Measurements from ENCODE around the gene PLXND1. TPM values are rescaled to one million over a fixed set of nuclear protein-coding genes. Genes with fewer than 3 reads are reported as not detected.

Gene PLXND1
- polyA plus RNA-seq, 1 donor from 2014 or later, result 0.05 TPM

- H3K4me3 ChIP-seq (ENCODE audit: low read length), result no peak overlapping the region
- no peak overlapping the region for H2AFZ ChIP-seq (ENCODE audit: low read depth, low read length)
- no peaks in the 10 kb centered on the region for H4K20me1 ChIP-seq (ENCODE audit: insufficient read depth)
- no peak overlapping the region for H3K27ac ChIP-seq (ENCODE audit: low read length)
- no peak overlapping the region for H3K4me2 ChIP-seq (ENCODE audit: low read length)
- H3K27me3 ChIP-seq (ENCODE audit: insufficient read depth, low read depth, low read length), result no peaks in the 10 kb centered on the region
- H3K79me2 ChIP-seq (replicated peaks; ENCODE audit: insufficient read depth, low read length), result no peaks in the 10 kb centered on the region
- no peaks in the 10 kb centered on the region for H3K9me2 ChIP-seq (ENCODE audit: insufficient read depth, low read length)
- H3K9me3 ChIP-seq (ENCODE audit: low read length), result peaks cover 3% of the 10 kb centered on the region
- TF ChIP-seq RAD21 (conservative IDR thresholded peaks at IDR 0.05), result no peak
- no peak for TF ChIP-seq EP300 (conservative IDR thresholded peaks at IDR 0.05; ENCODE audit: poor library complexity, severe bottlenecking)
- no peak for TF ChIP-seq REST (IDR thresholded peaks at IDR 0.05; ENCODE audit: borderline replicate concordance)
- no peak for TF ChIP-seq EZH2 (IDR thresholded peaks at IDR 0.05; ENCODE audit: borderline replicate concordance, insufficient read depth, low read length, poor library complexity, severe bottlenecking)
- TF ChIP-seq TAF1 (IDR thresholded peaks at IDR 0.05; ENCODE audit: low read depth), result no peak
- no peak for TF ChIP-seq SMC3 (conservative IDR thresholded peaks at IDR 0.05; ENCODE audit: poor library complexity)
- TF ChIP-seq MXI1 (conservative IDR thresholded peaks at IDR 0.05; ENCODE audit: poor library complexity, severe bottlenecking), result no peak
- TF ChIP-seq, protein P1, sequence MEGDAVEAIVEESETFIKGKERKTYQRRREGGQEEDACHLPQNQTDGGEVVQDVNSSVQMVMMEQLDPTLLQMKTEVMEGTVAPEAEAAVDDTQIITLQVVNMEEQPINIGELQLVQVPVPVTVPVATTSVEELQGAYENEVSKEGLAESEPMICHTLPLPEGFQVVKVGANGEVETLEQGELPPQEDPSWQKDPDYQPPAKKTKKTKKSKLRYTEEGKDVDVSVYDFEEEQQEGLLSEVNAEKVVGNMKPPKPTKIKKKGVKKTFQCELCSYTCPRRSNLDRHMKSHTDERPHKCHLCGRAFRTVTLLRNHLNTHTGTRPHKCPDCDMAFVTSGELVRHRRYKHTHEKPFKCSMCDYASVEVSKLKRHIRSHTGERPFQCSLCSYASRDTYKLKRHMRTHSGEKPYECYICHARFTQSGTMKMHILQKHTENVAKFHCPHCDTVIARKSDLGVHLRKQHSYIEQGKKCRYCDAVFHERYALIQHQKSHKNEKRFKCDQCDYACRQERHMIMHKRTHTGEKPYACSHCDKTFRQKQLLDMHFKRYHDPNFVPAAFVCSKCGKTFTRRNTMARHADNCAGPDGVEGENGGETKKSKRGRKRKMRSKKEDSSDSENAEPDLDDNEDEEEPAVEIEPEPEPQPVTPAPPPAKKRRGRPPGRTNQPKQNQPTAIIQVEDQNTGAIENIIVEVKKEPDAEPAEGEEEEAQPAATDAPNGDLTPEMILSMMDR (IDR thresholded peaks at IDR 0.05; ENCODE audit: poor library complexity, severe bottlenecking), result no peak
- no peak for TF ChIP-seq POLR2AphosphoS5 (IDR thresholded peaks at IDR 0.05)
- H3F3A ChIP-seq (ENCODE audit: insufficient read depth, low read length, poor library complexity, severe bottlenecking), result no peaks in the 10 kb centered on the region
- H3K36me3 ChIP-seq (ENCODE audit: insufficient read depth, low read length), result no peaks in the 10 kb centered on the region
- no peak overlapping the region for H3K9ac ChIP-seq (ENCODE audit: low read length)
Observed at GRCh38 chr3:129632977-129633376, 26.5 kb upstream of the PLXND1 start.

DNA sequence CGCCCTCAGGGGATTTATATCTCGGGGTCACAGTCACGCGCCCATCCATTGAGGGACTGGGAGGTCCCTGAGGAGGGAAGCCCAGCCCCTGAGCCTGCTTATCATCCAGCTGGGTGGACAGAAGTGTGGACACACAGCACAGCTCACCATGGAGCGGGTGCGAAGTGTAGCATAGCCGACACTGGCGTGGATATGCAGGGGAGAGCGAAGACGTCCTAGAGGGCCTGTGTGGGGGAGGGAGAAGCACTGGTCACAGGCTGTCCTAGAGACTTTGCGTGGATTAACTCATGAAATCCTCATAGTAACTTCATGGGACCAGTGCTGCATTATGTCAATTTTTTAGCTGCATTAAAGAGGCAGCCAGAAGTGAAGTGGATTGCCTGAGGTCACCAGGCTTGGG, 26.1 kb upstream of the PLXND1 start:
- TF ChIP-seq POLR2AphosphoS5 (IDR thresholded peaks at IDR 0.05), result no peak
- TF ChIP-seq EP300 (conservative IDR thresholded peaks at IDR 0.05; ENCODE audit: poor library complexity, severe bottlenecking), result no peak
- no peak for TF ChIP-seq MXI1 (conservative IDR thresholded peaks at IDR 0.05; ENCODE audit: poor library complexity, severe bottlenecking)
- TF ChIP-seq RAD21 (conservative IDR thresholded peaks at IDR 0.05), result no peak
- no peak for TF ChIP-seq SMC3 (conservative IDR thresholded peaks at IDR 0.05; ENCODE audit: poor library complexity)
- TF ChIP-seq, protein P1 (IDR thresholded peaks at IDR 0.05; ENCODE audit: poor library complexity, severe bottlenecking), result no peak
- TF ChIP-seq REST (IDR thresholded peaks at IDR 0.05; ENCODE audit: borderline replicate concordance), result no peak
- TF ChIP-seq EZH2 (IDR thresholded peaks at IDR 0.05; ENCODE audit: borderline replicate concordance, insufficient read depth, low read length, poor library complexity, severe bottlenecking), result no peak
- TF ChIP-seq TAF1 (IDR thresholded peaks at IDR 0.05; ENCODE audit: low read depth), result no peak
- Histone ChIP-seq H3F3A (ENCODE audit: insufficient read depth, low read length, poor library complexity, severe bottlenecking) (no peaks in the 10 kb centered on the region), H3K27me3 (ENCODE audit: insufficient read depth, low read depth, low read length) (peaks cover 3% of the 10 kb centered on the region), H3K9me2 (ENCODE audit: insufficient read depth, low read length) (no peaks in the 10 kb centered on the region), H3K4me2 (ENCODE audit: low read length) (no peak overlapping the region), H3K9me3 (ENCODE audit: low read length) (peaks cover 3% of the 10 kb centered on the region), H3K4me3 (ENCODE audit: low read length) (no peak overlapping the region), H3K79me2 (replicated peaks; ENCODE audit: insufficient read depth, low read length) (no peaks in the 10 kb centered on the region), H3K36me3 (ENCODE audit: insufficient read depth, low read length) (no peaks in the 10 kb centered on the region), H2AFZ (ENCODE audit: low read depth, low read length) (no peak overlapping the region), H3K27ac (ENCODE audit: low read length) (no peak overlapping the region), H4K20me1 (ENCODE audit: insufficient read depth) (no peaks in the 10 kb centered on the region), H3K9ac (ENCODE audit: low read length) (no peak overlapping the region)
